22Rv1 (cell line): Measurements from ENCODE around the gene ECE1.

Source experiments
- CTCF ChIP-seq: fragments of 450-650 bp; IDR thresholded peaks from 2 replicates; pipeline ENCODE4 v1.5.1; 2017; ENCODE audit warnings: mild to moderate bottlenecking
- ZFX ChIP-seq: fragments of 450-650 bp; IDR thresholded peaks from 2 replicates; pipeline ENCODE4 v1.6.1; 2017; ENCODE audit warnings: antibody characterized with exemption, borderline replicate concordance

GRCh38 chr1:21247892-21248715, 42.2 kb downstream of the ECE1 start:
- TF ChIP-seq CTCF (no peak), ZFX (no peak)
